ENCODE results near the gene PHYHD1. TPM values are rescaled to one million over a fixed set of nuclear protein-coding genes. Genes with fewer than 3 reads are reported as not detected.
"Not testable (repeated sequence)": the region's sequence is repeated elsewhere in the genome, so short reads cannot be mapped to it uniquely, and the experiment has no call there.

Gene PHYHD1
- polyA plus RNA-seq, 3 donors, result 51.6 to 62.8 (median 56.2) TPM

GRCh38 chr9:128944966-128945365 lies 24.2 kb downstream of the PHYHD1 start:
- DNase-seq (ENCODE audit: extremely low read depth in 1 of 11, low read depth in 9 of 11, low spot score in 4 of 11), result not testable (repeated sequence)

DNA sequence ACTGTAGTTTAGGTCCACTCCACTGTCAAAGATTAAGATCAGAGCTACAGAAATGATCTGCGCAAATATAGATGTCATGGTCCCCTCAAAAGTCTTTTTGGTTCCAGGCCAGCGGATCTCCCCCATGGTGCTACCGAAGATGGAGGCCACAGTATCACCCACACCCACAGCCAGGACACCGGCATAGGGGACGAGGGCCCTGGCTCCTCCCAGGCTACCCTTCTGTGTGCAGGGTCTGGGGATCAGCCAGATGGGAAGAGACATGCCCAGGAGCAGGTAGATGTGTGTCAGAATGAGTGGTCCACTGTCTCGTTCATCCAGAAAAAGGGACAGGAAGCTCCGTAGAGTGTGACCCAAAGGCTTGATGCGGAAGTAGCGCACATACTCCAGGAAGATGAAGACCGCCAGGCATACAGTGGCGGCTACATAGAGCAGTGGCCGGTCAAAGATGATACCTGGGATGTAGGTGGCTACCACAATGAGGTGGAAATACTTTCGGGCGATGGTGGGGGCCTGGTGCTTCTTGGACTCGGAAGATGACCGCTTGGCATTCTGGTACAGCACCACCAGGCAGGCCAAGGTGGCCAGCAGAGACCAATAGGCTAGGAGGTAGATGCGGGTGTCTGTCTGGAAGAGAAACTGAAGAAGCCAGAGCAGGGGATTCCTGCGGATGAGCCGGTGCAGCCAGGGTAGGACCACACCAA lies 25.2 kb downstream of the PHYHD1 start:
- DNase-seq (ENCODE audit: extremely low read depth in 1 of 11, low read depth in 9 of 11, low spot score in 4 of 11), result no peak

DNA sequence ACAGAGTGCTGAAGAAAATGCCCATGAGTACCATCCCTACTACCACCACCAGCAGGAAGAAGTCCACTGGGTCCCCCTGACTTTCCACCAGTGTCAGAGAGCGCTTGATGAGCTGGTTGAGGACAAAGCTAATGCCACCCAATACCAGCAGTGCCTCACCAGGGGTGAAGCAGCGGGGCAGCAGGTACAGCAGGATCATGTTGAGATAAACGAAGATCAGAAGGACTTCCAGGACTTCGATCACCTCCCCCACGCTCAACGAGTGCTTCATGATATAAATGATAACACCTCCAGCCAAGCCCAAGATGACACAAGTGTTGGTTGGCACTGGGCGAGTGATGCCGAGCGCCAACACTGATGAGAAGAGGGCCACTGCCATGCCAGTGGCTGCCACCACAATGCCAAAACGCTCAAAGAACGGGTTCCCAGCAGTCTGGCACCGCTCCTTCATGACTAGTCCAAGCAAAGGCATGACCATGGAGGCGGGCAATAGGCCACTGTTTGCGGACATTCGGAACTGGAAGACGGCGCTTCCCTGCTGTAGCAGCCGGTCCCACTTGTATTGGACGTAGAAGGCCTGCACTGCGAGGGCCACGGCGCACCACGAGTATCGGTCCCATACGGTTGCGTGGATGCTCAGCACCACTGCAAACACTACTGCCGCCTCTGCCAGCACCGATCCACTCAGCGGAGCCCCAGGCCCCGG lies 25.9 kb downstream of the PHYHD1 start:
- DNase-seq (ENCODE audit: extremely low read depth in 1 of 11, low read depth in 9 of 11, low spot score in 4 of 11), result peak in 3 of 11 donors; percentile 2 to 4 (median 3)

- no peak for DNase-seq (ENCODE audit: extremely low read depth in 1 of 11, low read depth in 9 of 11, low spot score in 4 of 11)
Observed at GRCh38 chr9:128947277-128947526, 26.4 kb downstream of the PHYHD1 start.

- DNase-seq (ENCODE audit: extremely low read depth in 1 of 11, low read depth in 9 of 11, low spot score in 4 of 11), result peak; percentile 76 to 93 (median 91)
Observed at GRCh38 chr9:128947527-128948301, 26.9 kb downstream of the PHYHD1 start, which contains the start of the genes DOLK and NUP188. Gene DOLK, minus strand, starts transcription at chr9:128947603. Its CDS starts 300 bp downstream, at chr9:128947303. Gene NUP188, plus strand, starts transcription at chr9:128947699. Its CDS starts 21 bp downstream, at chr9:128947720.

- not testable (repeated sequence) for DNase-seq (ENCODE audit: extremely low read depth in 1 of 11, low read depth in 9 of 11, low spot score in 4 of 11)
Observed at GRCh38 chr9:128961403-128961802, 40.6 kb downstream of the PHYHD1 start.

DNA sequence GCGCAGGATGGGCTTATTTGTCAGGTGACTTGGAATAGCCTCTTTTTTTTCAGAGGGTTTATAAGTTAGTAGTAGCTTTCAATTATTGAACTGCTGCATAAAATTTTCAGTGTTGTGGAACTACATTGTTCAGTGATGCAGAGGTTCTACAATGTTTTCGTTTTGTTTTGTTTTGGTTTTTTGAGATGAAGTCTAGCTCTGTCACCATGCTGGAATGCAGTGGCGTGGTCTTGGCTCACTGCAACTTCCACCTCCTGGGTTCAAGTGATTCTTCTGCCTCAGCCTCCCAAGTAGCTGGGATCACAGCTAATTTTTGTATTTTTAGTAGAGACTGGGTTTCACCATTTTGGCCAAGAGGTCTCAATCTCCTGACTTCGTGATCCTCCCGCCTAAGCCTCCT lies 48.7 kb downstream of the PHYHD1 start:
- no peak for DNase-seq (ENCODE audit: extremely low read depth in 1 of 11, low read depth in 9 of 11, low spot score in 4 of 11)

- no peak for DNase-seq (ENCODE audit: extremely low read depth in 1 of 11, low read depth in 9 of 11, low spot score in 4 of 11)
Observed at GRCh38 chr9:128972956-128973355, 52.2 kb downstream of the PHYHD1 start.

DNA sequence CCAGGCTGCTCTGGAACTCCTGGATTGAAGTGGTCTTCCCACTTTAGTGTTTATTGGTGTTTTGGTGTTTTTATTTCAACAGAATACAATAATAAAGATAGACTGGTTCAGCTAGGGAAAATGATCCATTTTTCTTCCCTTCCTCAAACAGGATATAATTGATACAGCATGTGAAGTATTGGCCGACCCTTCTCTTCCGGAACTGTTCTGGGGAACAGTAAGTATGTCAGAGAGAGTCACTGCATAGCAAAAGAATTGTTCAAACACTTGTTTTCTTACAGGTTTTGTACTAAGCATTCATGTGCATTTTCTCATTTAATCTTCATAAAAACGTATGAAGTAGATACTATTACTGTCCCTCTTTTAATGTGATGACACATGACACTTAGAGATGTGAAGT lies 58.3 kb downstream of the PHYHD1 start:
- DNase-seq (ENCODE audit: extremely low read depth in 1 of 11, low read depth in 9 of 11, low spot score in 4 of 11), result no peak

GRCh38 chr9:128983536-128983935 lies 62.8 kb downstream of the PHYHD1 start:
- no peak for DNase-seq (ENCODE audit: extremely low read depth in 1 of 11, low read depth in 9 of 11, low spot score in 4 of 11)

- no peak for DNase-seq (ENCODE audit: extremely low read depth in 1 of 11, low read depth in 9 of 11, low spot score in 4 of 11)
Observed at GRCh38 chr9:128986671-128987070, 65.9 kb downstream of the PHYHD1 start.

GRCh38 chr9:128987805-128988204 lies 67.0 kb downstream of the PHYHD1 start:
- DNase-seq (ENCODE audit: extremely low read depth in 1 of 11, low read depth in 9 of 11, low spot score in 4 of 11), result no peak

Other genes starting within 250 kb of the PHYHD1 start
- gene SET, start 231.8 kb upstream of the PHYHD1 start, polyA plus RNA-seq (ENCODE audit: insufficient read length in 3 of 3), result 100 to 1,000 TPM; 503 to 755 (median 654) TPM
- gene PKN3, start 218.5 kb upstream of the PHYHD1 start, polyA plus RNA-seq (ENCODE audit: insufficient read length in 3 of 3), result 10 to 100 TPM; 11.6 to 14.0 (median 12.8) TPM
- 10 to 100 TPM; 14.8 to 20.5 (median 18.8) TPM for gene ZDHHC12, start 196.9 kb upstream of the PHYHD1 start, polyA plus RNA-seq (ENCODE audit: insufficient read length in 3 of 3)
- gene ZER1, start 149.1 kb upstream of the PHYHD1 start, polyA plus RNA-seq (ENCODE audit: insufficient read length in 3 of 3), result 10 to 100 TPM; 30.9 to 39.2 (median 38.0) TPM
- 10 to 100 TPM; 37.2 to 41.6 (median 38.7) TPM for gene TBC1D13, start 133.7 kb upstream of the PHYHD1 start, polyA plus RNA-seq (ENCODE audit: insufficient read length in 3 of 3)
- gene ENDOG, start 102.5 kb upstream of the PHYHD1 start, polyA plus RNA-seq (ENCODE audit: insufficient read length in 3 of 3), result 10 to 100 TPM in 1 of 3 donors, 1 to 10 TPM in 2; 7.5 to 13.2 (median 8.5) TPM
- gene SPOUT1, start 91.2 kb upstream of the PHYHD1 start, polyA plus RNA-seq (ENCODE audit: insufficient read length in 3 of 3), result 10 to 100 TPM; 31.7 to 39.8 (median 34.2) TPM
- gene KYAT1, start 39.0 kb upstream of the PHYHD1 start, polyA plus RNA-seq (ENCODE audit: insufficient read length in 3 of 3), result 10 to 100 TPM; 14.5 to 27.9 (median 22.0) TPM
- 10 to 100 TPM; 26.9 to 34.5 (median 28.0) TPM for gene LRRC8A, start 38.8 kb upstream of the PHYHD1 start, polyA plus RNA-seq (ENCODE audit: insufficient read length in 3 of 3)
- gene DOLK, start 26.6 kb downstream of the PHYHD1 start, polyA plus RNA-seq (ENCODE audit: insufficient read length in 3 of 3), result 10 to 100 TPM; 13.0 to 17.6 (median 14.2) TPM
- gene NUP188, start 26.7 kb downstream of the PHYHD1 start, polyA plus RNA-seq (ENCODE audit: insufficient read length in 3 of 3), result 10 to 100 TPM; 45.1 to 51.0 (median 46.6) TPM
- gene SH3GLB2, start 107.3 kb downstream of the PHYHD1 start, polyA plus RNA-seq (ENCODE audit: insufficient read length in 3 of 3), result 100 to 1,000 TPM in 2 of 3 donors, 10 to 100 TPM in 1; 88.6 to 172 (median 117) TPM
- 10 to 100 TPM; 16.8 to 28.5 (median 21.2) TPM for gene MIGA2, start 115.6 kb downstream of the PHYHD1 start, polyA plus RNA-seq (ENCODE audit: insufficient read length in 3 of 3)
- gene DOLPP1, start 160.1 kb downstream of the PHYHD1 start, polyA plus RNA-seq (ENCODE audit: insufficient read length in 3 of 3), result 10 to 100 TPM; 16.0 to 23.9 (median 19.3) TPM
- gene CRAT, start 189.8 kb downstream of the PHYHD1 start, polyA plus RNA-seq (ENCODE audit: insufficient read length in 3 of 3), result 10 to 100 TPM; 38.0 to 48.9 (median 45.9) TPM
- 100 to 1,000 TPM in 2 of 3 donors, 10 to 100 TPM in 1; 99.1 to 135 (median 119) TPM for gene PTPA, start 190.4 kb downstream of the PHYHD1 start, polyA plus RNA-seq (ENCODE audit: insufficient read length in 3 of 3)